HEK293 (cell line): ENCODE measurements around the gene DYNLL2.

Experiments
- CTCF ChIA-PET: fragments of 350-600 bp; formaldehyde crosslinking; extraction: SDS; loops from one replicate; lab custom pipeline; 2021; ENCODE audit warnings: antibody characterized with exemption; lab: Yijun Ruan, JAX
- POLR2A ChIA-PET: fragments of 300-600 bp; formaldehyde crosslinking; extraction: SDS; loops from one replicate; lab custom pipeline; 2020; ENCODE audit warnings: antibody characterized with exemption, inconsistent platforms; lab: Yijun Ruan, JAX
- H3K27ac ChIP-seq: fragments of 200-500 bp; sonication (Bioruptor generic); 2 replicates; pipeline ENCODE4 v1.5.1; 2014; ENCODE audit warnings: low read depth, low read length, control low read depth, inconsistent platforms; ENCODE audit errors: extremely low read depth
- H3K36me3 ChIP-seq, 2 experiments: fragments of 200-500 bp in 1 of 2; sonication (Bioruptor generic) in 1 of 2; 1 replicate in 1 of 2; 2 replicates in 1 of 2; pipeline ENCODE4 v1.5.1; 2014 to 2017; ENCODE audit warnings: inconsistent platforms in 2 of 2, low read length in 2 of 2; ENCODE audit not compliant: control insufficient read depth in 2 of 2, insufficient read depth in 1 of 2
- H3K4me1 ChIP-seq: fragments of 200-500 bp; sonication (Bioruptor generic); 2 replicates; pipeline ENCODE4 v1.5.1; 2014; ENCODE audit warnings: mild to moderate bottlenecking, low read length, inconsistent platforms; ENCODE audit not compliant: control insufficient read depth, insufficient read depth
- H3K4me3 ChIP-seq: 2 replicates; pipeline ENCODE4 v1.5.1; 2011; ENCODE audit warnings: low read depth, mild to moderate bottlenecking, control low read depth, low read length, moderate library complexity
- H3K9me3 ChIP-seq: fragments of 200-500 bp; sonication (Bioruptor generic); 2 replicates; pipeline ENCODE4 v1.5.1; 2014; ENCODE audit warnings: low read depth, low read length, inconsistent platforms; ENCODE audit not compliant: control insufficient read depth, insufficient read depth
- BCL6B ChIP-seq: fragments of 450-650 bp; formaldehyde crosslinking; IDR thresholded peaks from 2 replicates; pipeline ENCODE4 v1.5.1; 2017; ENCODE audit warnings: missing biosample characterization, missing genetic modification characterization
- REST ChIP-seq: fragments of 450-650 bp; formaldehyde crosslinking; IDR thresholded peaks from 2 replicates; pipeline ENCODE4 v1.5.1; 2016; ENCODE audit warnings: missing biosample characterization, missing genetic modification characterization
- SCRT1 ChIP-seq: fragments of 450-650 bp; formaldehyde crosslinking; IDR thresholded peaks from 2 replicates; pipeline ENCODE4 v1.5.1; 2016; ENCODE audit warnings: missing biosample characterization, missing genetic modification characterization, borderline replicate concordance
- TCF7L2 ChIP-seq: IDR thresholded peaks from 2 replicates; pipeline ENCODE4 v1.6.1; 2011; ENCODE audit warnings: low read depth, mild to moderate bottlenecking, inconsistent platforms, low read length, moderate library complexity, borderline replicate concordance
- ZNF146 ChIP-seq: fragments of 450-650 bp; formaldehyde crosslinking; IDR thresholded peaks from 2 replicates; pipeline ENCODE4 v1.5.1; 2016; ENCODE audit warnings: missing biosample characterization, missing genetic modification characterization
- ZNF174 ChIP-seq: fragments of 450-650 bp; formaldehyde crosslinking; IDR thresholded peaks from 2 replicates; pipeline ENCODE4 v1.5.0; 2017; ENCODE audit warnings: missing biosample characterization, mild to moderate bottlenecking, missing genetic modification characterization
- ZNF248 ChIP-seq: fragments of 450-650 bp; formaldehyde crosslinking; IDR thresholded peaks from 2 replicates; pipeline ENCODE4 v1.5.1; 2017; ENCODE audit warnings: missing biosample characterization, missing genetic modification characterization
- ZNF266 ChIP-seq: fragments of 450-650 bp; formaldehyde crosslinking; IDR thresholded peaks from 2 replicates; pipeline ENCODE4 v1.5.1; 2016; ENCODE audit warnings: missing biosample characterization, missing genetic modification characterization, low read depth
- ZNF274 ChIP-seq, 2 experiments: fragments of 200-500 bp in 1 of 2; fragments of 450-650 bp in 1 of 2; sonication (Bioruptor generic) in 1 of 2; formaldehyde crosslinking in 1 of 2; IDR thresholded peaks; 2 replicates each; pipeline versions ENCODE4 v1.5.1 to v1.6.1; 2014 to 2016; ENCODE audit warnings: borderline replicate concordance in 1 of 2, inconsistent platforms in 1 of 2, low read length in 1 of 2, missing biosample characterization in 1 of 2, missing genetic modification characterization in 1 of 2
- ZNF311 ChIP-seq: fragments of 450-650 bp; formaldehyde crosslinking; IDR thresholded peaks from 2 replicates; pipeline ENCODE4 v1.5.1; 2017; ENCODE audit warnings: missing biosample characterization, missing genetic modification characterization, borderline replicate concordance
- ZNF324 ChIP-seq: fragments of 450-650 bp; formaldehyde crosslinking; IDR thresholded peaks from 2 replicates; pipeline ENCODE4 v1.5.1; 2016; ENCODE audit warnings: missing biosample characterization, missing genetic modification characterization
- ZNF501 ChIP-seq: fragments of 450-650 bp; formaldehyde crosslinking; IDR thresholded peaks from 2 replicates; pipeline ENCODE4 v1.5.1; 2016; ENCODE audit warnings: missing biosample characterization, missing genetic modification characterization
- ZNF555 ChIP-seq: fragments of 450-650 bp; formaldehyde crosslinking; conservative IDR thresholded peaks from 2 replicates; pipeline ENCODE4 v1.5.1; 2017; ENCODE audit warnings: missing biosample characterization, mild to moderate bottlenecking, missing genetic modification characterization, inconsistent platforms
- ZNF639 ChIP-seq: fragments of 450-650 bp; formaldehyde crosslinking; IDR thresholded peaks from 2 replicates; pipeline ENCODE4 v1.5.1; 2016; ENCODE audit warnings: missing biosample characterization, missing genetic modification characterization
- ZNF658 ChIP-seq: fragments of 450-650 bp; formaldehyde crosslinking; IDR thresholded peaks from 2 replicates; pipeline ENCODE4; 2016; ENCODE audit warnings: missing biosample characterization, missing genetic modification characterization
- ZNF701 ChIP-seq: fragments of 450-650 bp; formaldehyde crosslinking; IDR thresholded peaks from 2 replicates; pipeline ENCODE4 v1.5.1; 2016; ENCODE audit warnings: missing biosample characterization, missing genetic modification characterization
- ZNF777 ChIP-seq: fragments of 450-650 bp; formaldehyde crosslinking; IDR thresholded peaks from 2 replicates; pipeline ENCODE4 v1.5.1; 2017; ENCODE audit warnings: missing biosample characterization, missing genetic modification characterization, borderline replicate concordance
- TF ChIP-seq, protein P1 (sequence below): fragments of 450-650 bp; formaldehyde crosslinking; IDR thresholded peaks from 2 replicates; pipeline ENCODE4 v1.5.0; 2017; ENCODE audit warnings: missing biosample characterization, missing genetic modification characterization, borderline replicate concordance
- TF ChIP-seq, protein P2 (sequence below): fragments of 450-650 bp; IDR thresholded peaks from 2 replicates; pipeline ENCODE4 v1.5.1; 2018; ENCODE audit warnings: missing biosample characterization, missing genetic modification characterization
- TF ChIP-seq, protein P3 (sequence below): fragments of 450-650 bp; formaldehyde crosslinking; IDR thresholded peaks from 2 replicates; pipeline ENCODE4 v1.5.1; 2016; ENCODE audit warnings: missing biosample characterization, missing genetic modification characterization

Gene DYNLL2

DNA sequence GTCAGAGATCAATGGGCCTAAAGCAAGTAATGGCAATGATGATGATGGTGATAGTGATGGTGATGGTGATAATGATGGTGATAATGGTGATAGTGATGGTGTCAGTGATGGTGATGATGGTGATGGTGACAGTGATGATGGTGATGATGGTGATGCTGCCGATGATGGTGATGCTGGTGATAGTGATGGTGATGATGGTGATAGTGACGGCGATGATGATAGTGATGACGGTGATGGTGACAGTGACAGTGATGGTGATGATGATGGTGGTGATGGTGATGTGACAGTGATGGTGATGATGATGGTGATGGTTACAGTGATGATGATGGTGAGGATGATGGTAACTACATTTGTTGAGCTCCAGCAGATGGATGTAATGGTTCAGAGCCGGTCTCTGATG lies 34.2 kb downstream of the DYNLL2 start:
- POLR2A ChIA-PET, result no interaction called here
- TF ChIP-seq ZNF658 (tag by site-specific recombination) (peak; percentile 57; the same call in 1 of the 2 replicates), ZNF174 (tag by site-specific recombination) (no peak), SCRT1 (tag by site-specific recombination) (no peak), BCL6B (tag by site-specific recombination) (0 out of 2 replicates have a peak, but pooled peaks have one; percentile 8), ZNF248 (tag by site-specific recombination) (no peak), ZNF777 (tag by site-specific recombination) (no peak), REST (no peak), ZNF701 (tag by site-specific recombination) (no peak), TCF7L2 (no peak), ZNF274 (IDR thresholded peaks at IDR 0.05; ENCODE audit: low read length) (no peak), ZNF274 (tag by site-specific recombination; IDR thresholded peaks at IDR 0.05; ENCODE audit: borderline replicate concordance) (0 out of 2 replicates have a peak, but pooled peaks have one; percentile 60), ZNF311 (peak; percentile 84; the same call in 1 of the 2 replicates)
- TF ChIP-seq, protein P1, sequence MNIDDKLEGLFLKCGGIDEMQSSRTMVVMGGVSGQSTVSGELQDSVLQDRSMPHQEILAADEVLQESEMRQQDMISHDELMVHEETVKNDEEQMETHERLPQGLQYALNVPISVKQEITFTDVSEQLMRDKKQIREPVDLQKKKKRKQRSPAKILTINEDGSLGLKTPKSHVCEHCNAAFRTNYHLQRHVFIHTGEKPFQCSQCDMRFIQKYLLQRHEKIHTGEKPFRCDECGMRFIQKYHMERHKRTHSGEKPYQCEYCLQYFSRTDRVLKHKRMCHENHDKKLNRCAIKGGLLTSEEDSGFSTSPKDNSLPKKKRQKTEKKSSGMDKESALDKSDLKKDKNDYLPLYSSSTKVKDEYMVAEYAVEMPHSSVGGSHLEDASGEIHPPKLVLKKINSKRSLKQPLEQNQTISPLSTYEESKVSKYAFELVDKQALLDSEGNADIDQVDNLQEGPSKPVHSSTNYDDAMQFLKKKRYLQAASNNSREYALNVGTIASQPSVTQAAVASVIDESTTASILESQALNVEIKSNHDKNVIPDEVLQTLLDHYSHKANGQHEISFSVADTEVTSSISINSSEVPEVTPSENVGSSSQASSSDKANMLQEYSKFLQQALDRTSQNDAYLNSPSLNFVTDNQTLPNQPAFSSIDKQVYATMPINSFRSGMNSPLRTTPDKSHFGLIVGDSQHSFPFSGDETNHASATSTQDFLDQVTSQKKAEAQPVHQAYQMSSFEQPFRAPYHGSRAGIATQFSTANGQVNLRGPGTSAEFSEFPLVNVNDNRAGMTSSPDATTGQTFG (tag by site-specific recombination), result 0 out of 2 replicates have a peak, but pooled peaks have one; percentile 21
- TF ChIP-seq, protein P2, sequence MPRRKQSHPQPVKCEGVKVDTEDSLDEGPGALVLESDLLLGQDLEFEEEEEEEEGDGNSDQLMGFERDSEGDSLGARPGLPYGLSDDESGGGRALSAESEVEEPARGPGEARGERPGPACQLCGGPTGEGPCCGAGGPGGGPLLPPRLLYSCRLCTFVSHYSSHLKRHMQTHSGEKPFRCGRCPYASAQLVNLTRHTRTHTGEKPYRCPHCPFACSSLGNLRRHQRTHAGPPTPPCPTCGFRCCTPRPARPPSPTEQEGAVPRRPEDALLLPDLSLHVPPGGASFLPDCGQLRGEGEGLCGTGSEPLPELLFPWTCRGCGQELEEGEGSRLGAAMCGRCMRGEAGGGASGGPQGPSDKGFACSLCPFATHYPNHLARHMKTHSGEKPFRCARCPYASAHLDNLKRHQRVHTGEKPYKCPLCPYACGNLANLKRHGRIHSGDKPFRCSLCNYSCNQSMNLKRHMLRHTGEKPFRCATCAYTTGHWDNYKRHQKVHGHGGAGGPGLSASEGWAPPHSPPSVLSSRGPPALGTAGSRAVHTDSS (tag by site-specific recombination), result peak; percentile 97
- TF ChIP-seq, all 188 proteins: peak for 6
- H3K36me3 ChIP-seq, result no peaks in the 10 kb centered on the region
- H3K4me3 ChIP-seq, result no peak overlapping the region
- H3K9me3 ChIP-seq, result no peaks in the 10 kb centered on the region
- CTCF ChIA-PET, result interaction anchor here (0.8 to 1.7 kb wide), 4 partner anchors 55 to 258 kb away, joined by 3 to 4 read pairs (median 3); no protein-coding TSS in a partner anchor
- H3K27ac ChIP-seq, result no peak overlapping the region
- no peaks in the 10 kb centered on the region for H3K4me1 ChIP-seq

GRCh38 chr17:58119491-58119890 lies 36.3 kb downstream of the DYNLL2 start:
- CTCF ChIA-PET, result interaction anchor here (0.5 to 1.1 kb wide), 3 partner anchors 53 to 79 kb away, joined by 3 to 4 read pairs (median 3); no protein-coding TSS in a partner anchor
- TF ChIP-seq ZNF324 (tag by site-specific recombination), result no peak
- TF ChIP-seq ZNF311, result no peak
- TF ChIP-seq ZNF639 (tag by site-specific recombination), result no peak
- TF ChIP-seq, protein P3, sequence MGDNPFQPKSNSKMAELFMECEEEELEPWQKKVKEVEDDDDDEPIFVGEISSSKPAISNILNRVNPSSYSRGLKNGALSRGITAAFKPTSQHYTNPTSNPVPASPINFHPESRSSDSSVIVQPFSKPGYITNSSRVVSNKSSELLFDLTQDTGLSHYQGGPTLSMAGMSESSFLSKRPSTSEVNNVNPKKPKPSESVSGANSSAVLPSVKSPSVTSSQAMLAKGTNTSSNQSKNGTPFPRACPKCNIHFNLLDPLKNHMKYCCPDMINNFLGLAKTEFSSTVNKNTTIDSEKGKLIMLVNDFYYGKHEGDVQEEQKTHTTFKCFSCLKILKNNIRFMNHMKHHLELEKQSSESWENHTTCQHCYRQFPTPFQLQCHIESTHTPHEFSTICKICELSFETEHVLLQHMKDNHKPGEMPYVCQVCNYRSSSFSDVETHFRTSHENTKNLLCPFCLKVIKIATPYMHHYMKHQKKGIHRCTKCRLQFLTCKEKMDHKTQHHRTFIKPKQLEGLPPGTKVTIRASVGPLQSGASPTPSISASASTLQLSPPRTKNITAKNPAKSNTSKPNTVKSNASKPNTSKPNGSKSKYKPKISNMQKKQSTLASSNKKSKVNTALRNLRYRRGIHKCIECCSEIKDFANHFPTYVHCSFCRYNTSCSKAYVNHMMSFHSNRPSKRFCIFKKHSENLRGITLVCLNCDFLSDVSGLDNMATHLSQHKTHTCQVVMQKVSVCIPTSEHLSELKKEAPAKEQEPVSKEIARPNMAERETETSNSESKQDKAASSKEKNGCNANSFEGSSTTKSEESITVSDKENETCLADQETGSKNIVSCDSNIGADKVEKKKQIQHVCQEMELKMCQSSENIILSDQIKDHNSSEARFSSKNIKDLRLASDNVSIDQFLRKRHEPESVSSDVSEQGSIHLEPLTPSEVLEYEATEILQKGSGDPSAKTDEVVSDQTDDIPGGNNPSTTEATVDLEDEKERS (tag by site-specific recombination), result no peak
- TF ChIP-seq ZNF146 (tag by site-specific recombination), result no peak
- no peak for TF ChIP-seq ZNF555 (tag by site-specific recombination)
- TF ChIP-seq ZNF501 (tag by site-specific recombination), result no peak
- no peak for TF ChIP-seq ZNF266

More at GRCh38 chr17:58119491-58119890, 36.3 kb downstream of the DYNLL2 start:
- Histone ChIP-seq H3K27ac (no peak overlapping the region), H3K36me3 (no peaks in the 10 kb centered on the region), H3K9me3 (no peaks in the 10 kb centered on the region), H3K4me3 (no peak overlapping the region), H3K4me1 (no peaks in the 10 kb centered on the region)
- POLR2A ChIA-PET, result no interaction called here
